HepG2 (cell line): ENCODE measurements around the gene IL6ST. TPM values are rescaled to one million over a fixed set of nuclear protein-coding genes. Genes with fewer than 3 reads are reported as not detected.

Source experiments
- FOXA3 ChIP-seq: IDR thresholded peaks from 2 replicates; pipeline ENCODE4 v1.6.1; 2016; ENCODE audit warnings: missing genetic modification reagents, missing compliant biosample characterization
- HHEX ChIP-seq: IDR thresholded peaks from 2 replicates; pipeline ENCODE4 v1.6.1; 2016; ENCODE audit warnings: control low read depth
- KDM1A ChIP-seq: IDR thresholded peaks from 2 replicates; pipeline ENCODE4 v1.6.1; 2016; ENCODE audit warnings: missing compliant biosample characterization
- MEIS1 ChIP-seq: sonication (generic); formaldehyde crosslinking; IDR thresholded peaks from 2 replicates; pipeline ENCODE4 v1.9.0; 2021; ENCODE audit warnings: mild to moderate bottlenecking, missing genetic modification reagents, moderate library complexity, borderline replicate concordance
- ZNF761 ChIP-seq: sonication (generic); formaldehyde crosslinking; conservative IDR thresholded peaks from 2 replicates; pipeline ENCODE4 v1.4.0; 2020; ENCODE audit warnings: mild to moderate bottlenecking, missing genetic modification reagents
- ZNF766 ChIP-seq: sonication (generic); formaldehyde crosslinking; IDR thresholded peaks from 2 replicates; pipeline ENCODE4 v1.5.0; 2020; ENCODE audit warnings: missing genetic modification reagents, borderline replicate concordance
- ZNF772 ChIP-seq: sonication (generic); formaldehyde crosslinking; IDR thresholded peaks from 2 replicates; pipeline ENCODE4 v1.5.0; 2020; ENCODE audit warnings: mild to moderate bottlenecking, missing genetic modification reagents
- ZNF816 ChIP-seq: sonication (generic); formaldehyde crosslinking; IDR thresholded peaks from 2 replicates; pipeline ENCODE4 v1.8.0; 2022; ENCODE audit warnings: missing genetic modification reagents, mild to moderate bottlenecking, borderline replicate concordance
- ZSCAN31 ChIP-seq: sonication (generic); formaldehyde crosslinking; IDR thresholded peaks from 2 replicates; pipeline ENCODE4 v1.5.0; 2020; ENCODE audit warnings: low read depth, mild to moderate bottlenecking, missing genetic modification reagents
- polyA plus RNA-seq, 8 experiments: library from polyadenylated mRNA; depleted of rRNA in 3 of 8; stranded (reverse) in 7 of 8; unstranded in 1 of 8; fragments of >200 nt; fragmentation: Illumina TruSeq in 4 of 8; extraction: Trizol in 4 of 8; gene quantifications; 2 replicates each; pipeline versions ENCODE4 v1.2.1 to v1.2.3, GENCODE V29; 2011 to 2016; ENCODE audit warnings: low read depth in 4 of 8, missing spikeins in 1 of 8, mixed read lengths in 1 of 8; ENCODE audit not compliant: insufficient read depth in 1 of 8
- total RNA-seq, 5 experiments: library from RNA; depleted of rRNA; stranded (reverse); fragments of >200 nt; fragmentation: Illumina TruSeq; extraction: Trizol; gene quantifications; 2 replicates each; pipeline ENCODE4 v1.2.3, GENCODE V29; 2016; ENCODE audit warnings: low read depth in 1 of 5
- TF ChIP-seq, protein P1 (sequence below): sonication (generic); formaldehyde crosslinking; conservative IDR thresholded peaks from 2 replicates; pipeline ENCODE4 v1.4.0; 2020; ENCODE audit warnings: missing genetic modification reagents
- TF ChIP-seq, protein P2 (sequence below): sonication (generic); formaldehyde crosslinking; IDR thresholded peaks from one replicate; pipeline ENCODE4 v1.5.1; 2020; ENCODE audit warnings: mild to moderate bottlenecking, missing genetic modification reagents; ENCODE audit errors: not compliant biosample characterization
- TF ChIP-seq, protein P3 (sequence below): sonication (generic); formaldehyde crosslinking; IDR thresholded peaks from 2 replicates; pipeline ENCODE4 v1.4.0; 2020; ENCODE audit warnings: missing genetic modification reagents, borderline replicate concordance
- TF ChIP-seq, protein P4 (sequence below): sonication (generic); formaldehyde crosslinking; IDR thresholded peaks from 2 replicates; pipeline ENCODE4 v1.5.1; 2020; ENCODE audit warnings: mild to moderate bottlenecking, missing genetic modification reagents, moderate library complexity

The IL6ST gene
- total and polyA plus RNA-seq, 2 of the 13 experiments (the other 11 are each of a cell fraction or from before 2014, with no cell fraction given) = 66.6 to 166 TPM

DNA sequence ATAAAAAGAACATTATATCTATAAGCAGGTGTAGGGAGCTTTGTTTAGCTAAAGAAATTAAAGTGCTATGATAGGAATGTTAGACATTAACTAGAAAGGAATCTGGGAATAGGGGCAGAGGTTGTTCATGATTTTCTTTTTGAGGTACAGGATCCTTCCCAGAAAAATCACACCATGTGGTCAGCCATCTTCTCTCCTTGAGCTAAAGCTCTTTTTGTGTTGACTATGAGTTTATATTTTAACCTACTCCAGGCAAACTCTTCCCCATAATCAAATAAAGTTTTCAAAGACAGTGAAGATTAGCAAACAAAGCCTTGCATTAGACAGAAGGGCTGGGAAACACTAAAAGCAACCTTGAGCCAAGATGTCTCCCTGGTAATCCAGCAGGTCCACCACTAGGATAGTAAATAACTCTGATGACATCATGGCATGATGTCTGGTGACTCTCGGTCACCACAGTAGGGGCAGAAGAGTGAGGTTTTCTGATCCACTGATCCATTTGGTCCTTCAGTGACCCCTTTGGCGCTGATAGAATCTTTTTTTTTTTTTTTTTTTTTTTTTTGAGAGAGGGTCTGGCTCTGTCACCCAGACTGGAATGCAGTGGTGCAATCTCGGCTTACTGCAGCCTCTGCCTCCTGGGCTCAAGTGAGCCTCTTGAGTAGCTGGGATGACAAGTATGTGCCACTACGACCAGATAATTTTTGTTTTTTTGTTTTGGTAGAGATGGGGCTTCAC is 30.6 kb upstream of the IL6ST start (continued):
- TF ChIP-seq, protein P1, sequence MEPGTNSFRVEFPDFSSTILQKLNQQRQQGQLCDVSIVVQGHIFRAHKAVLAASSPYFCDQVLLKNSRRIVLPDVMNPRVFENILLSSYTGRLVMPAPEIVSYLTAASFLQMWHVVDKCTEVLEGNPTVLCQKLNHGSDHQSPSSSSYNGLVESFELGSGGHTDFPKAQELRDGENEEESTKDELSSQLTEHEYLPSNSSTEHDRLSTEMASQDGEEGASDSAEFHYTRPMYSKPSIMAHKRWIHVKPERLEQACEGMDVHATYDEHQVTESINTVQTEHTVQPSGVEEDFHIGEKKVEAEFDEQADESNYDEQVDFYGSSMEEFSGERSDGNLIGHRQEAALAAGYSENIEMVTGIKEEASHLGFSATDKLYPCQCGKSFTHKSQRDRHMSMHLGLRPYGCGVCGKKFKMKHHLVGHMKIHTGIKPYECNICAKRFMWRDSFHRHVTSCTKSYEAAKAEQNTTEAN (CRISPR knock-in tag) = 0 out of 2 replicates have a peak, but pooled peaks have one; percentile 30
- TF ChIP-seq ZNF761 (CRISPR knock-in tag) (no peak), FOXA3 (CRISPR knock-in tag) (peak; percentile 89), ZNF766 (CRISPR knock-in tag) (peak; percentile 54; the same call in 1 of the 2 replicates), HHEX (CRISPR knock-in tag) (no peak), ZSCAN31 (CRISPR knock-in tag) (no peak), ZNF816 (CRISPR knock-in tag) (peak; percentile 30; the same call in 1 of the 2 replicates), MEIS1 (CRISPR knock-in tag) (no peak), ZNF772 (CRISPR knock-in tag) (no peak), KDM1A (CRISPR knock-in tag) (no peak)
- TF ChIP-seq, protein P2, sequence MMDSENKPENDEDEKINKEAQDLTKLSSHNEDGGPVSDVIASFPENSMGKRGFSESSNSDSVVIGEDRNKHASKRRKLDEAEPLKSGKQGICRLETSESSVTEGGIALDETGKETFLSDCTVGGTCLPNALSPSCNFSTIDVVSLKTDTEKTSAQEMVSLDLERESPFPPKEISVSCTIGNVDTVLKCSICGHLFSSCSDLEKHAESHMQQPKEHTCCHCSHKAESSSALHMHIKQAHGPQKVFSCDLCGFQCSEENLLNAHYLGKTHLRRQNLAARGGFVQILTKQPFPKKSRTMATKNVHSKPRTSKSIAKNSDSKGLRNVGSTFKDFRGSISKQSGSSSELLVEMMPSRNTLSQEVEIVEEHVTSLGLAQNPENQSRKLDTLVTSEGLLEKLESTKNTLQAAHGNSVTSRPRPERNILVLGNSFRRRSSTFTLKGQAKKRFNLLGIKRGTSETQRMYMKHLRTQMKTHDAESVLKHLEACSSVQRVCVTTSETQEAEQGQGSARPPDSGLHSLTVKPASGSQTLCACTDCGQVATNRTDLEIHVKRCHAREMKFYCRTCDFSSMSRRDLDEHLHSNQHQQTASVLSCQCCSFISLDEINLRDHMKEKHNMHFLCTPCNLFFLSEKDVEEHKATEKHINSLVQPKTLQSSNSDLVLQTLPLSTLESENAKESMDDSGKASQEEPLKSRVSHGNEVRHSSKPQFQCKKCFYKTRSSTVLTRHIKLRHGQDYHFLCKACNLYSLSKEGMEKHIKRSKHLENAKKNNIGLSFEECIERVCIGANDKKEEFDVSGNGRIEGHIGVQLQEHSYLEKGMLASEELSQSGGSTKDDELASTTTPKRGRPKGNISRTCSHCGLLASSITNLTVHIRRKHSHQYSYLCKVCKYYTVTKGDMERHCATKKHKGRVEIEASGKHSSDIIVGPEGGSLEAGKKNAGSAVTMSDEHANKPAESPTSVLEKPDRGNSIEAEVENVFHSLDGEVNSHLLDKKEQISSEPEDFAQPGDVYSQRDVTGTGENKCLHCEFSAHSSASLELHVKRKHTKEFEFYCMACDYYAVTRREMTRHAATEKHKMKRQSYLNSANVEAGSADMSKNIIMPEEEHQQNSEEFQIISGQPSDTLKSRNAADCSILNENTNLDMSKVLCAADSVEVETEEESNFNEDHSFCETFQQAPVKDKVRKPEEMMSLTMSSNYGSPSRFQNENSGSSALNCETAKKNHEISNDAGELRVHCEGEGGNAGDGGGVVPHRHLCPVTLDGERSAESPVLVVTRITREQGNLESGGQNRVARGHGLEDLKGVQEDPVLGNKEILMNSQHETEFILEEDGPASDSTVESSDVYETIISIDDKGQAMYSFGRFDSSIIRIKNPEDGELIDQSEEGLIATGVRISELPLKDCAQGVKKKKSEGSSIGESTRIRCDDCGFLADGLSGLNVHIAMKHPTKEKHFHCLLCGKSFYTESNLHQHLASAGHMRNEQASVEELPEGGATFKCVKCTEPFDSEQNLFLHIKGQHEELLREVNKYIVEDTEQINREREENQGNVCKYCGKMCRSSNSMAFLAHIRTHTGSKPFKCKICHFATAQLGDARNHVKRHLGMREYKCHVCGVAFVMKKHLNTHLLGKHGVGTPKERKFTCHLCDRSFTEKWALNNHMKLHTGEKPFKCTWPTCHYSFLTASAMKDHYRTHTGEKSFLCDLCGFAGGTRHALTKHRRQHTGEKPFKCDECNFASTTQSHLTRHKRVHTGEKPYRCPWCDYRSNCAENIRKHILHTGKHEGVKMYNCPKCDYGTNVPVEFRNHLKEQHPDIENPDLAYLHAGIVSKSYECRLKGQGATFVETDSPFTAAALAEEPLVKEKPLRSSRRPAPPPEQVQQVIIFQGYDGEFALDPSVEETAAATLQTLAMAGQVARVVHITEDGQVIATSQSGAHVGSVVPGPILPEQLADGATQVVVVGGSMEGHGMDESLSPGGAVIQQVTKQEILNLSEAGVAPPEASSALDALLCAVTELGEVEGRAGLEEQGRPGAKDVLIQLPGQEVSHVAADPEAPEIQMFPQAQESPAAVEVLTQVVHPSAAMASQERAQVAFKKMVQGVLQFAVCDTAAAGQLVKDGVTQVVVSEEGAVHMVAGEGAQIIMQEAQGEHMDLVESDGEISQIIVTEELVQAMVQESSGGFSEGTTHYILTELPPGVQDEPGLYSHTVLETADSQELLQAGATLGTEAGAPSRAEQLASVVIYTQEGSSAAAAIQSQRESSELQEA = no peak
- TF ChIP-seq, protein P3, sequence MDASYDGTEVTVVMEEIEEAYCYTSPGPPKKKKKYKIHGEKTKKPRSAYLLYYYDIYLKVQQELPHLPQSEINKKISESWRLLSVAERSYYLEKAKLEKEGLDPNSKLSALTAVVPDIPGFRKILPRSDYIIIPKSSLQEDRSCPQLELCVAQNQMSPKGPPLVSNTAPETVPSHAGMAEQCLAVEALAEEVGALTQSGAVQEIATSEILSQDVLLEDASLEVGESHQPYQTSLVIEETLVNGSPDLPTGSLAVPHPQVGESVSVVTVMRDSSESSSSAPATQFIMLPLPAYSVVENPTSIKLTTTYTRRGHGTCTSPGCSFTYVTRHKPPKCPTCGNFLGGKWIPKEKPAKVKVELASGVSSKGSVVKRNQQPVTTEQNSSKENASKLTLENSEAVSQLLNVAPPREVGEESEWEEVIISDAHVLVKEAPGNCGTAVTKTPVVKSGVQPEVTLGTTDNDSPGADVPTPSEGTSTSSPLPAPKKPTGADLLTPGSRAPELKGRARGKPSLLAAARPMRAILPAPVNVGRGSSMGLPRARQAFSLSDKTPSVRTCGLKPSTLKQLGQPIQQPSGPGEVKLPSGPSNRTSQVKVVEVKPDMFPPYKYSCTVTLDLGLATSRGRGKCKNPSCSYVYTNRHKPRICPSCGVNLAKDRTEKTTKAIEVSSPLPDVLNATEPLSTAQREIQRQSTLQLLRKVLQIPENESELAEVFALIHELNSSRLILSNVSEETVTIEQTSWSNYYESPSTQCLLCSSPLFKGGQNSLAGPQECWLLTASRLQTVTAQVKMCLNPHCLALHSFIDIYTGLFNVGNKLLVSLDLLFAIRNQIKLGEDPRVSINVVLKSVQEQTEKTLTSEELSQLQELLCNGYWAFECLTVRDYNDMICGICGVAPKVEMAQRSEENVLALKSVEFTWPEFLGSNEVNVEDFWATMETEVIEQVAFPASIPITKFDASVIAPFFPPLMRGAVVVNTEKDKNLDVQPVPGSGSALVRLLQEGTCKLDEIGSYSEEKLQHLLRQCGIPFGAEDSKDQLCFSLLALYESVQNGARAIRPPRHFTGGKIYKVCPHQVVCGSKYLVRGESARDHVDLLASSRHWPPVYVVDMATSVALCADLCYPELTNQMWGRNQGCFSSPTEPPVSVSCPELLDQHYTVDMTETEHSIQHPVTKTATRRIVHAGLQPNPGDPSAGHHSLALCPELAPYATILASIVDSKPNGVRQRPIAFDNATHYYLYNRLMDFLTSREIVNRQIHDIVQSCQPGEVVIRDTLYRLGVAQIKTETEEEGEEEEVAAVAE (CRISPR knock-in tag) = peak; percentile 77; the same call in 1 of the 2 replicates
- TF ChIP-seq, protein P4, sequence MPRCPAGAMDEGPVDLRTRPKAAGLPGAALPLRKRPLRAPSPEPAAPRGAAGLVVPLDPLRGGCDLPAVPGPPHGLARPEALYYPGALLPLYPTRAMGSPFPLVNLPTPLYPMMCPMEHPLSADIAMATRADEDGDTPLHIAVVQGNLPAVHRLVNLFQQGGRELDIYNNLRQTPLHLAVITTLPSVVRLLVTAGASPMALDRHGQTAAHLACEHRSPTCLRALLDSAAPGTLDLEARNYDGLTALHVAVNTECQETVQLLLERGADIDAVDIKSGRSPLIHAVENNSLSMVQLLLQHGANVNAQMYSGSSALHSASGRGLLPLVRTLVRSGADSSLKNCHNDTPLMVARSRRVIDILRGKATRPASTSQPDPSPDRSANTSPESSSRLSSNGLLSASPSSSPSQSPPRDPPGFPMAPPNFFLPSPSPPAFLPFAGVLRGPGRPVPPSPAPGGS (CRISPR knock-in tag) = no peak; the same call in 1 of the 2 replicates
